Spleen (tissue), 7 donors: ENCODE measurements around the gene IGFL4.

Experiments
- POLR2A ChIP-seq, 3 donors: fragments of 450-650 bp; IDR thresholded peaks; one replicate each; pipeline ENCODE4 v1.5.1; 2017; ENCODE audit warnings: antibody characterized with exemption in 3 of 3, mild to moderate bottlenecking in 1 of 3
- TF ChIP-seq, protein P1 (sequence below), 11 experiments: fragments of 200-600 bp in 7 of 11; fragments of 450-650 bp in 4 of 11; sonication (generic) in 4 of 11; IDR thresholded peaks in 8 of 11; conservative IDR thresholded peaks in 3 of 11; 1 replicate in 7 of 11; 2 replicates in 4 of 11; pipeline versions ENCODE4 v1.4.0 to v1.8.0; 2016 to 2021; ENCODE audit warnings: antibody characterized with exemption in 11 of 11, inconsistent platforms in 4 of 11, mild to moderate bottlenecking in 1 of 11
- donor health status: DM: no; HTN: no; CAD: no; lungs with moderate emphysema.
- donor health status: DM: no; HTN: no; CAD: no.
- donor health status: DM: no; HTN: no; CAD: no.

DNA sequence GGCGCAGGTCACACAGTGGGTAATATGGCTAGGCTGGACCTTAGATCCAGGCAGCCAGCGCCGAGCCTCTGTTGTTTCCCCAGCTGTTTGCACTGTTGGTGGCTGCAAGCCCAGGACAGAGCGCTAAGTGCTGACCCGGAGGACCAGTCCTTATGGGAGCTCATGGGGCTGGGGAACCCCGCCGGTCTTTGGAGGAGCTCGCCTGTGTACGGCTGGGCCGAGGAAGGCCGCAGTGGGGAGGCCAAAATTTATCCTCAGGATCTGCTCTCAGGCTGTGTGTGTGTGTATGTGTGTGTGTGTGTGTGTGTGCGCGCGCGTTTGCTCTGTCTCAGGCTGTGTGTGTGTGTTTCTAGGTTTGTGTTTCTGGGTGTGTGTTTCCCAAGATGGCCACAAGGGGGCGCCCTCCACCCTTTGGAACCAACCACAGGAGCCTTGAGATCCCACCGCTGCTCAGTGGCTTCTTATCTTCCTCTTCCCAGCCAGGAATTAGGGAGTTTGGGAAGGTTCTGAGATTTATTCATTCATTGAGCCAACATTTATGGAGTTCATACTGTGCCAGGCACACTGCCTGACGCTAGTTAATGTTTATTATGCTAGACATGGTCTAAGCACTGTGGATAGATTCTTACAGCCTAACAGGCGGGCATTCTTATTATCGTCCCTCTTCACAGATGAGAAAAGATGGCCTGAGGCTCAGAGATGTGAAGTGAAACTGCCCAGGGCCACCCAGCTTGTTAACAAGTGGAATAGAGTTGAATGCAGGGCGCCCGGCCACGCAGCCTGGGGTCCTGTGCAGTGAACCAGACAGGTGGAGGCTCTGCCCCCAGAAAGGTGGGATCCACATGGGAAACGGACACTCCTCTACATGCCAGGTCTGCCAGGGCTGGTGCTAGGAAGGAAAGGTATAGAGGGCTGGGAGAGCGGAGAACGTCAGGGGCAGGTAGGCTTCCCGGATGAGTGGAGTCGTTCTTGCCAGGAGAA is 31.0 kb downstream of the IGFL4 start:
- TF ChIP-seq, protein P1, sequence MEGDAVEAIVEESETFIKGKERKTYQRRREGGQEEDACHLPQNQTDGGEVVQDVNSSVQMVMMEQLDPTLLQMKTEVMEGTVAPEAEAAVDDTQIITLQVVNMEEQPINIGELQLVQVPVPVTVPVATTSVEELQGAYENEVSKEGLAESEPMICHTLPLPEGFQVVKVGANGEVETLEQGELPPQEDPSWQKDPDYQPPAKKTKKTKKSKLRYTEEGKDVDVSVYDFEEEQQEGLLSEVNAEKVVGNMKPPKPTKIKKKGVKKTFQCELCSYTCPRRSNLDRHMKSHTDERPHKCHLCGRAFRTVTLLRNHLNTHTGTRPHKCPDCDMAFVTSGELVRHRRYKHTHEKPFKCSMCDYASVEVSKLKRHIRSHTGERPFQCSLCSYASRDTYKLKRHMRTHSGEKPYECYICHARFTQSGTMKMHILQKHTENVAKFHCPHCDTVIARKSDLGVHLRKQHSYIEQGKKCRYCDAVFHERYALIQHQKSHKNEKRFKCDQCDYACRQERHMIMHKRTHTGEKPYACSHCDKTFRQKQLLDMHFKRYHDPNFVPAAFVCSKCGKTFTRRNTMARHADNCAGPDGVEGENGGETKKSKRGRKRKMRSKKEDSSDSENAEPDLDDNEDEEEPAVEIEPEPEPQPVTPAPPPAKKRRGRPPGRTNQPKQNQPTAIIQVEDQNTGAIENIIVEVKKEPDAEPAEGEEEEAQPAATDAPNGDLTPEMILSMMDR (IDR thresholded peaks at IDR 0.05 in 8 of 11, conservative IDR thresholded peaks at IDR 0.05 in 3 of 11): peak; percentile 37 to 91 (median 82)
- TF ChIP-seq POLR2A (IDR thresholded peaks at IDR 0.05): no peak
